Suprapubic skin (tissue), 4 donors: ENCODE results near the gene APEX1. TPM values are rescaled to one million over a fixed set of nuclear protein-coding genes. Genes with fewer than 3 reads are reported as not detected.
"Not testable (repeated sequence)": the region's sequence is repeated elsewhere in the genome, so short reads cannot be mapped to it uniquely, and the experiment has no call there.

Experiments used
- DNase-seq, 2 donors: peaks; one replicate each; pipeline ENCODE4 v3.0.0-alpha.2; 2019; ENCODE audit warnings: low spot score in 2 of 2
- H3K27ac ChIP-seq: fragments of 200-600 bp; sonication (generic); one replicate; pipeline ENCODE4 v1.5.1; 2019
- H3K27me3 ChIP-seq: fragments of 200-600 bp; sonication (generic); one replicate; pipeline ENCODE4 v1.5.1; 2019
- H3K36me3 ChIP-seq: fragments of 200-600 bp; sonication (generic); one replicate; pipeline ENCODE4 v1.5.1; 2019
- H3K4me1 ChIP-seq: fragments of 200-600 bp; sonication (generic); one replicate; pipeline ENCODE4 v1.5.1; 2019
- H3K4me3 ChIP-seq: fragments of 200-600 bp; sonication (generic); one replicate; pipeline ENCODE4 v1.5.1; 2019; ENCODE audit warnings: mild to moderate bottlenecking
- H3K9me3 ChIP-seq: fragments of 200-600 bp; sonication (generic); one replicate; pipeline ENCODE4 v1.5.1; 2019
- CTCF ChIP-seq, 2 donors: fragments of 200-600 bp in 1 of 2; fragments of 450-650 bp in 1 of 2; sonication (generic) in 1 of 2; IDR thresholded peaks; one replicate each; pipeline ENCODE4 v1.5.1; 2016 to 2019; ENCODE audit warnings: antibody characterized with exemption in 2 of 2, mild to moderate bottlenecking in 1 of 2, moderate library complexity in 1 of 2
- EP300 ChIP-seq: sonication (generic); formaldehyde crosslinking; IDR thresholded peaks from one replicate; pipeline ENCODE4 v1.6.1; 2017; ENCODE audit warnings: antibody characterized with exemption
- POLR2A ChIP-seq, 2 donors: fragments of 450-650 bp; IDR thresholded peaks; one replicate each; pipeline ENCODE4 v1.6.1; 2017; ENCODE audit warnings: antibody characterized with exemption in 2 of 2, mild to moderate bottlenecking in 2 of 2, moderate library complexity in 2 of 2
- POLR2AphosphoS5 ChIP-seq, 3 donors: sonication (generic); formaldehyde crosslinking; IDR thresholded peaks; one replicate each; pipeline ENCODE4 v1.6.1; 2017; ENCODE audit warnings: antibody characterized with exemption in 3 of 3
- WGBS: methylation state at CpG from one replicate; pipeline ENCODE4 v1.1.5; 2018; 5-methylcytosine and 5-hydroxymethylcytosine counted together
- total RNA-seq, 4 donors: library from RNA; depleted of rRNA; stranded (reverse); fragments of >200 nt; gene quantifications; one replicate each; pipeline ENCODE4 v1.1.0, GENCODE V29; 2016

Gene APEX1
- total RNA-seq, 4 donors from 2014 or later = 119 to 133 (median 129) TPM

DNA sequence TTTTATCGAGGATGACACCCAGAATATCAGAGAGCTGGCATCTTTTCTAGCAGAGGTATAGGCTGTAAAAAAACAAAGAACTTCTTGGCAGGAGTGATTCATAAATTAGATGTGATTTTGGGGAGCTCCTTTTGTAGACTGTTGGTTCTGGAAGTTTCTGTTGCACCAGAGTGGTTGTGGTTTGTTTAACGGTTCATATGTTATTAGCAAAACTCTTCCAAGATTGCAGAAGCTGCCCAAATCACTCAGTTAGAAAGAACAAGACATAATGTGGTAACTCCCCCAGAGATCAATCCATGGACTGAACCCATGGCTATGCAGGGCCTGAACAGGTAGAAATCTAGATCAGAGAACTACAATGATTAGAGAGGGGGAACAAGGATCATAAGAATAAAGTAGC, 43.6 kb downstream of the APEX1 start:
- TF ChIP-seq EP300 (no peak), POLR2AphosphoS5 (IDR thresholded peaks at IDR 0.05) (no peak), POLR2A (IDR thresholded peaks at IDR 0.05) (no peak), CTCF (IDR thresholded peaks at IDR 0.05) (no peak)
- H3K27me3 ChIP-seq = no peaks in the 10 kb centered on the region
- H3K27ac ChIP-seq = no peak overlapping the region
- no peaks in the 10 kb centered on the region for H3K9me3 ChIP-seq
- WGBS = 60% methylated on average over 2 of the region's 2 CpGs
- H3K4me1 ChIP-seq = peaks cover 18% of the 10 kb centered on the region
- DNase-seq = no peak
- H3K36me3 ChIP-seq = no peaks in the 10 kb centered on the region
- H3K4me3 ChIP-seq = no peak overlapping the region

- H3K27me3 ChIP-seq = no peaks in the 10 kb centered on the region
- WGBS = 65% methylated on average over 4 of the region's 4 CpGs
- TF ChIP-seq POLR2AphosphoS5 (IDR thresholded peaks at IDR 0.05) = no peak
- TF ChIP-seq EP300 = no peak
- TF ChIP-seq POLR2A (IDR thresholded peaks at IDR 0.05) = no peak
- no peak for TF ChIP-seq CTCF (IDR thresholded peaks at IDR 0.05)
- no peak overlapping the region for H3K27ac ChIP-seq
- H3K9me3 ChIP-seq = no peaks in the 10 kb centered on the region
- H3K4me3 ChIP-seq = no peak overlapping the region
- DNase-seq = no peak
- H3K36me3 ChIP-seq = no peaks in the 10 kb centered on the region
- H3K4me1 ChIP-seq = peaks cover 15% of the 10 kb centered on the region
Measured at GRCh38 chr14:20499108-20499507, 44.1 kb downstream of the APEX1 start.

DNA sequence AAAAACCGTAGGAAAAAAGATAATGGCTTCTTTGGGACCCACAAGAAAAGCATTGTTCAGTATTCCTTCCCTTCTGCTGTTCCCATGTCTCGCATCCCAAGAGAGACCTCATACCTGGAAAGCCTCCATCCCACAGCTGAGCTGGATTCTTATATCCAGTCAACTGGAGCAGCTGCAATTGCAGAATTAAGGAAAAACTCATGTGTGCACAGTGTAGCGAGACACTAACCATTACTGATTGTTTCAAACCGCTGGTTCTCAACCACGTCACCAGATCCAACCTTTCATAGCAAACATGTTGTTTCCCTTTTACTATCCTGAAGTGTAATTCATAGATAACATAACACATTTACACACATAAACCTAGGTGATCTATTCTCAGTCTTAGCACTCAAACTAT, 44.9 kb downstream of the APEX1 start:
- no peak for DNase-seq
- Histone ChIP-seq H3K27me3 (no peaks in the 10 kb centered on the region), H3K4me1 (peaks cover 7% of the 10 kb centered on the region), H3K9me3 (no peaks in the 10 kb centered on the region), H3K36me3 (no peaks in the 10 kb centered on the region), H3K4me3 (no peak overlapping the region), H3K27ac (no peak overlapping the region)
- TF ChIP-seq CTCF (IDR thresholded peaks at IDR 0.05) (no peak), POLR2AphosphoS5 (IDR thresholded peaks at IDR 0.05) (no peak), POLR2A (IDR thresholded peaks at IDR 0.05) (no peak), EP300 (no peak)
- WGBS = 89% methylated on average over 5 of the region's 5 CpGs

DNA sequence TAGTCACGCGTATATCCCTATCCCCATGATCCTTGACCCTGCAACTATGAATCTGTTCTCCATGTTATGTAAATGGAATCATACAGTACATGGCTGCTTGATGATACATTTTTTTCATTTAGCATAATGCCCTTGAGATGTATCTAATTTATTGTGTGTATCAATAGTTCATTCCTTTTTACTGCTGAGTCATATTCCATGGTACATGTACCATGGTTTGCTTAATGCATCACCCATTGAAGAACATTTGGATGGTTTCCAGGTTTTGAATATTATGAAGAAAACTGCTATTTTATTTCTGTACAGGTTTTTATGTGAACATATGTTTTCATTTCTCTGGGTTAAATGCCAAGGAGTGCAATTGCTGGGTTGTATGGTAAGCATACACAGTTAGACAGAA, 46.3 kb downstream of the APEX1 start:
- Histone ChIP-seq H3K27me3 (no peaks in the 10 kb centered on the region), H3K9me3 (no peaks in the 10 kb centered on the region), H3K27ac (no peak overlapping the region), H3K36me3 (no peaks in the 10 kb centered on the region), H3K4me1 (peaks cover 4% of the 10 kb centered on the region), H3K4me3 (no peak overlapping the region)
- TF ChIP-seq POLR2A (IDR thresholded peaks at IDR 0.05) = no peak
- no peak for TF ChIP-seq CTCF (IDR thresholded peaks at IDR 0.05)
- TF ChIP-seq POLR2AphosphoS5 (IDR thresholded peaks at IDR 0.05) = no peak
- no peak for DNase-seq
- WGBS = 95% methylated on average over 2 of the region's 2 CpGs

GRCh38 chr14:20503898-20504297, 48.9 kb downstream of the APEX1 start:
- Histone ChIP-seq H3K9me3 (no peaks in the 10 kb centered on the region), H3K27me3 (no peaks in the 10 kb centered on the region), H3K27ac (no peak overlapping the region), H3K4me3 (no peak overlapping the region), H3K4me1 (peaks cover 4% of the 10 kb centered on the region), H3K36me3 (no peaks in the 10 kb centered on the region)
- 52% methylated on average over 6 of the region's 6 CpGs for WGBS
- no peak for TF ChIP-seq CTCF (IDR thresholded peaks at IDR 0.05)
- TF ChIP-seq EP300 = no peak
- TF ChIP-seq POLR2AphosphoS5 (IDR thresholded peaks at IDR 0.05) = no peak
- no peak for TF ChIP-seq POLR2A (IDR thresholded peaks at IDR 0.05)
- DNase-seq = no peak

DNA sequence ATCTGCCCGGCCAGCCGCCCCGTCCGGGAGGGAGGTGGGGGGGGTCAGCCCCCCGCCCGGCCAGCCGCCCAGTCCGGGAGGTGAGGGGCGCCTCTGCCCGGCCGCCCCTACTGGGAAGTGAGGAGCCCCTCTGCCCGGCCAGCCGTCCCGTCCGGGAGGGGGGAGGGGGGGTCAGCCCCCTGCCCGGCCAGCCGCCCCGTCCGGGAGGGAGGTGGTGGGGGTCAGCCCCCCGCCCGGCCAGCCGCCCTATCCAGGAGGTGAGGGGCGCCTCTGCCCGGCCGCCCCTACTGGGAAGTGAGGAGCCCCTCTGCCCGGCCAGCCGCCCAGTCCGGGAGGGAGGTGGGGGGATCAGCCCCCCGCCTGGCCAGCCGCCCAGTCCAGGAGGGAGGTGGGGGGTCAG, 51.2 kb downstream of the APEX1 start:
- DNase-seq, H3K4me1 ChIP-seq, H3K27me3 ChIP-seq, H3K9me3 ChIP-seq, H3K36me3 ChIP-seq, H3K4me3 ChIP-seq, H3K27ac ChIP-seq: not testable (repeated sequence)
- WGBS = no CpG with 5 or more reads among the region's 30 CpGs

DNA sequence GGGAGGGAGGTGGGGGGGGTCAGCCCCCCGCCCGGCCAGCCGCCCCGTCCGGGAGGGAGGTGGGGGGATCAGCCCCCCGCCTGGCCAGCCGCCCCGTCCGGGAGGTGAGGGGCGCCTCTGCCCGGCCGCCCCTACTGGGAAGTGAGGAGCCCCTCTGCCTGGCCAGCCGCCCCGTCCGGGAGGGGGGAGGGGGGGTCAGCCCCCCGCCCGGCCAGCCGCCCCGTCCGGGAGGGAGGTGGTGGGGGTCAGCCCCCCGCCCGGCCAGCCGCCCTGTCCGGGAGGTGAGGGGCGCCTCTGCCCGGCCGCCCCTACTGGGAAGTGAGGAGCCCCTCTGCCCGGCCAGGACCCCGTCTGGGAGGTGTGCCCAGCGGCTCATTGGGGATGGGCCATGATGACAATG, 51.7 kb downstream of the APEX1 start:
- H3K4me3 ChIP-seq, H3K27me3 ChIP-seq, H3K36me3 ChIP-seq, DNase-seq, H3K9me3 ChIP-seq, H3K27ac ChIP-seq, H3K4me1 ChIP-seq: not testable (repeated sequence)
- WGBS = no CpG with 5 or more reads among the region's 30 CpGs
